OCI-LY3 (cell line): ENCODE data around the gene SPATA17.

Experiments
- H2AFZ ChIP-seq: fragments of 200-600, 300-600 bp; shearing (Covaris generic); 2 replicates; pipeline ENCODE4 v1.6.0; 2014; ENCODE audit warnings: antibody characterized with exemption, low read depth, low read length
- H3K27ac ChIP-seq: fragments of 200-600, 300-600 bp; sonication (generic); 2 replicates; pipeline ENCODE4 v1.5.1; 2014; ENCODE audit warnings: mild to moderate bottlenecking, low read length, moderate library complexity, mixed read lengths
- H3K27me3 ChIP-seq: fragments of 200-600, 300-600 bp; sonication (generic); 2 replicates; pipeline ENCODE4 v1.6.1; 2014; ENCODE audit warnings: low read depth, low read length, mixed read lengths
- H3K36me3 ChIP-seq: fragments of 200-600, 300-600 bp; sonication (generic); replicated peaks from 2 replicates; pipeline ENCODE3; 2014; ENCODE audit warnings: low read depth, low read length, mixed read lengths
- H3K4me1 ChIP-seq: fragments of 300-600, 200-600 bp; sonication (generic); 2 replicates; pipeline ENCODE4 v1.6.1; 2014; ENCODE audit warnings: low read length, mixed read lengths
- H3K4me2 ChIP-seq: fragments of 200-600, 300-600 bp; sonication (generic); 2 replicates; pipeline ENCODE4 v1.6.1; 2014; ENCODE audit warnings: low read length, mixed read lengths
- H3K4me3 ChIP-seq: fragments of 300-600, 200-600 bp; sonication (generic); 2 replicates; pipeline ENCODE4 v1.5.1; 2014; ENCODE audit warnings: antibody characterized with exemption, mild to moderate bottlenecking, low read length, moderate library complexity
- H3K79me2 ChIP-seq: fragments of 300-600, 200-600 bp; shearing (Covaris generic); 2 replicates; pipeline ENCODE4 v1.6.1; 2014; ENCODE audit warnings: mild to moderate bottlenecking, low read length, mixed read lengths
- H3K9ac ChIP-seq: fragments of 300-600, 200-600 bp; shearing (Covaris generic); 2 replicates; pipeline ENCODE4 v1.6.0; 2014; ENCODE audit warnings: mild to moderate bottlenecking, low read length, moderate library complexity
- H3K9me3 ChIP-seq: fragments of 200-600, 300-600 bp; shearing (Covaris generic); 2 replicates; pipeline ENCODE4 v1.6.1; 2014; ENCODE audit warnings: low read length, mixed read lengths; ENCODE audit not compliant: insufficient read depth
- H4K20me1 ChIP-seq: fragments of 200-600, 300-600 bp; sonication (generic); 2 replicates; pipeline ENCODE4 v1.6.1; 2016; ENCODE audit warnings: low read length, mixed read lengths; ENCODE audit not compliant: insufficient read depth
- EZH2phosphoT487 ChIP-seq: fragments of 200-600 bp; shearing (Covaris generic); IDR thresholded peaks from 2 replicates; pipeline ENCODE4 v1.6.1; 2018; ENCODE audit warnings: antibody characterized with exemption, mixed run types, low read depth
- TF ChIP-seq, protein P1 (sequence below): fragments of 200-600, 300-600 bp; sonication (generic); IDR thresholded peaks from 2 replicates; pipeline ENCODE4 v1.5.1; 2014; ENCODE audit warnings: antibody characterized with exemption, low read length, low read depth

The SPATA17 gene

DNA sequence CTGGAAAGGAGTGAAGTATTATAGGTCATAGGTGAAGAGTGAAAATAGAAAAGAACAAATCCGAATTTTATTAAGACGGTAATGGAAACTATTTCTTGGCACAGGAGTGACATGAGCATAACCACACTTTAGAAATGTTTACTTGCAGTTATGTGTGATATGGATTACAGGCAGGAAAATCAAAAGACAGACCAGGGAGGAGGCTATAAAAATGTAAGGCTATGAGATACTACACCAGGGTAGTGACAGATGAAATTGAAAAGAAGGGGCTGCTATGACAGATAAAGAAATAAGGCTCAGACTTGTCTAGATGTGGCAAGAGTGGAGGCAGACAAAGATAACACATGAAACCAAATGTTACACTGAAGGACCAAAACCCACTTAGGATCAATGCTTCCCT lies 32.0 kb upstream of the SPATA17 start:
- Histone ChIP-seq H3K79me2 (no peaks in the 10 kb centered on the region), H2AFZ (no peak overlapping the region), H4K20me1 (no peaks in the 10 kb centered on the region), H3K36me3 (peaks cover 4% of the 10 kb centered on the region), H3K9me3 (no peaks in the 10 kb centered on the region), H3K4me3 (no peak overlapping the region), H3K4me2 (no peak overlapping the region), H3K27me3 (no peaks in the 10 kb centered on the region), H3K4me1 (peaks cover 11% of the 10 kb centered on the region), H3K9ac (no peak overlapping the region), H3K27ac (no peak overlapping the region)
- TF ChIP-seq, protein P1, sequence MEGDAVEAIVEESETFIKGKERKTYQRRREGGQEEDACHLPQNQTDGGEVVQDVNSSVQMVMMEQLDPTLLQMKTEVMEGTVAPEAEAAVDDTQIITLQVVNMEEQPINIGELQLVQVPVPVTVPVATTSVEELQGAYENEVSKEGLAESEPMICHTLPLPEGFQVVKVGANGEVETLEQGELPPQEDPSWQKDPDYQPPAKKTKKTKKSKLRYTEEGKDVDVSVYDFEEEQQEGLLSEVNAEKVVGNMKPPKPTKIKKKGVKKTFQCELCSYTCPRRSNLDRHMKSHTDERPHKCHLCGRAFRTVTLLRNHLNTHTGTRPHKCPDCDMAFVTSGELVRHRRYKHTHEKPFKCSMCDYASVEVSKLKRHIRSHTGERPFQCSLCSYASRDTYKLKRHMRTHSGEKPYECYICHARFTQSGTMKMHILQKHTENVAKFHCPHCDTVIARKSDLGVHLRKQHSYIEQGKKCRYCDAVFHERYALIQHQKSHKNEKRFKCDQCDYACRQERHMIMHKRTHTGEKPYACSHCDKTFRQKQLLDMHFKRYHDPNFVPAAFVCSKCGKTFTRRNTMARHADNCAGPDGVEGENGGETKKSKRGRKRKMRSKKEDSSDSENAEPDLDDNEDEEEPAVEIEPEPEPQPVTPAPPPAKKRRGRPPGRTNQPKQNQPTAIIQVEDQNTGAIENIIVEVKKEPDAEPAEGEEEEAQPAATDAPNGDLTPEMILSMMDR: no peak
- no peak for TF ChIP-seq EZH2phosphoT487

DNA sequence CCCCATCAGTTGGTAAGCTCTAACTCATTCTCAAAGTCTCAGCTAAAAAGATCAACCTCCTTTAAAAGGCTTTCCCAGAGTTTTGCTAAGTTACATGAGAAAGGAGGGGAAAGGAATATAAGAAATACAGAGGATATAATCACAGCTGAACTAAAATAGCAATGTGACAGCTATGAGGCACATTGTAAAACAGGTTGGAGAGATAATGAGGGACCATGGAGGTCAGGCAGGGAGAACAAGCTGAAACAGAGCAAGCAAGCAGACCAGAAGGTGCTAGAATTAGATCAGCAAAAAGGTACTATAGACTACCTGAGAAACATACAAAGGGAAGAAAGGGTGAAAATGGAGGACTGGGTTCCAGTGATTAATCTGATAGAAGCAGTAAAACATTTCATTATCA lies 28.8 kb upstream of the SPATA17 start:
- H3K79me2 ChIP-seq: no peaks in the 10 kb centered on the region
- H3K36me3 ChIP-seq: peaks cover 7% of the 10 kb centered on the region
- H3K4me1 ChIP-seq: peaks cover 11% of the 10 kb centered on the region
- H3K4me2 ChIP-seq: no peak overlapping the region
- H3K4me3 ChIP-seq: no peak overlapping the region
- H3K9ac ChIP-seq: no peak overlapping the region
- H3K9me3 ChIP-seq: no peaks in the 10 kb centered on the region
- H4K20me1 ChIP-seq: no peaks in the 10 kb centered on the region
- no peak overlapping the region for H3K27ac ChIP-seq
- no peaks in the 10 kb centered on the region for H3K27me3 ChIP-seq
- TF ChIP-seq, protein P1: no peak
- no peak for TF ChIP-seq EZH2phosphoT487
- H2AFZ ChIP-seq: no peak overlapping the region

DNA sequence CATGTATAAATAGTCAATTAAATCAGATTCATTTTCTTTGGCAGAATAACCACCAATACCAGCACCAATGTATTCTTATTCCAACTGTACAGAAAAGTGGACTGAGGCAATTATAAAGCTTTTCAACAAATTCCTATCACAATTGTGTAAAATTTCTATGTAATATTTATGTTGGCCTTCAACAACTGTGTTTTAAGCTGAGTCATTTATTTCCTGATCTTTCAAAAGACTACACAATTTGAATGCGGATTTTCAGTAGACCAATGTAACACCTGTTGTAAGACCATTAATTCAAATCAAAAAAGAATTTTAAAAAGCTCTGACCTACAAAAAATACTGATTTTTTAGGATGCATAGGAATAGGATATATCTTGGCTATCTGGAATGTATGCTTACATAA lies 25.8 kb upstream of the SPATA17 start:
- H3K4me2 ChIP-seq: no peak overlapping the region
- no peaks in the 10 kb centered on the region for H3K27me3 ChIP-seq
- no peak overlapping the region for H3K27ac ChIP-seq
- H3K9me3 ChIP-seq: no peaks in the 10 kb centered on the region
- H4K20me1 ChIP-seq: no peaks in the 10 kb centered on the region
- H3K9ac ChIP-seq: no peak overlapping the region
- H3K79me2 ChIP-seq: no peaks in the 10 kb centered on the region
- peaks cover 14% of the 10 kb centered on the region for H3K36me3 ChIP-seq
- H3K4me1 ChIP-seq: peaks cover 4% of the 10 kb centered on the region
- no peak overlapping the region for H3K4me3 ChIP-seq
- TF ChIP-seq, protein P1: no peak
- no peak for TF ChIP-seq EZH2phosphoT487
- no peak overlapping the region for H2AFZ ChIP-seq

DNA sequence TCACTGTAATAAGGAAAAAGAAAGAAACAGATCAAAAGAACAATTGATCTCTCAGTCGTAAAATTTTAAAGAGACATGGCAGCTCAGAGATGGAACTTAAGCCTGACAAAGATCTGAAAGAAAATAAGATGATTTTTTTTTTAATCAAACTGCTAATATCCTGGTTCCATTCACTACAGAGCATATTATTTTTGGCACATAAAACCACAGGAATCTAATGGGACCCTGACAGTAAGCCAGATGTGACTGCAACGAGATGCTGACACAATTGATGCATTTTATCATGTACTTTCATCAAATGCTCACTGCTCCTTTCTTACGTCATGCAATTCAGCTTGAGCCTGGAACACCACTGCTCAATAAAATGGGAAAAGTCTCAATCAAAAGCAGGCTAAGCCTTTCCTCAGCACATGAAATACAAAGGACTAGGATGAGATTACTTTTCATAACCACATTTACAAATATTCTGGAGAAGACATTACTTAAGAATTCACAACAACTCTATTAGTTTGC lies 16.9 kb upstream of the SPATA17 start:
- TF ChIP-seq, protein P1: no peak
- no peak for TF ChIP-seq EZH2phosphoT487
- Histone ChIP-seq H4K20me1 (0 out of 2 replicates have a peak, but pooled peaks cover 7% of the 10 kb centered on the region), H3K4me2 (no peak overlapping the region), H3K9me3 (no peaks in the 10 kb centered on the region), H3K4me3 (no peak overlapping the region), H3K36me3 (peaks cover 36% of the 10 kb centered on the region), H3K27me3 (no peaks in the 10 kb centered on the region), H3K79me2 (peaks cover 13% of the 10 kb centered on the region), H3K9ac (no peak overlapping the region), H3K27ac (no peak overlapping the region), H2AFZ (no peak overlapping the region), H3K4me1 (peaks cover 16% of the 10 kb centered on the region)
